Measurements from ENCODE around the gene TMX4.

The TMX4 gene

GRCh38 chr20:8012724-8013123 is 6.8 kb downstream of the TMX4 start:
- no peaks in the 10 kb centered on the region for H3F3A ChIP-seq (ENCODE audit: control insufficient read depth, insufficient read depth)
- H4K20me1 ChIP-seq (ENCODE audit: control insufficient read depth, insufficient read depth, low read depth, low read length), result no peaks in the 10 kb centered on the region

GRCh38 chr20:8008733-8009132 is 10.8 kb downstream of the TMX4 start:
- Histone ChIP-seq H3K27me3 (ENCODE audit: control insufficient read depth, low read length) (no peaks in the 10 kb centered on the region), H3K79me2 (ENCODE audit: control insufficient read depth, low read length) (peaks cover 29% of the 10 kb centered on the region), H3F3A (ENCODE audit: control insufficient read depth, insufficient read depth) (no peaks in the 10 kb centered on the region), H4K20me1 (ENCODE audit: control insufficient read depth, insufficient read depth, low read depth, low read length) (no peaks in the 10 kb centered on the region), H3K9me2 (replicated peaks; ENCODE audit: control insufficient read depth, low read length) (no peaks in the 10 kb centered on the region), H3K36me3 (ENCODE audit: control insufficient read depth, low read length) (peaks cover 20% of the 10 kb centered on the region), H3K9me3 (ENCODE audit: control insufficient read depth, insufficient read depth, low read length) (no peaks in the 10 kb centered on the region), H3K4me3 (ENCODE audit: low read length) (no peak overlapping the region), H3K27ac (ENCODE audit: low read depth, low read length) (no peak overlapping the region), H3K4me1 (ENCODE audit: control insufficient read depth, low read length) (peaks cover 14% of the 10 kb centered on the region), H3K4me2 (ENCODE audit: low read length) (no peak overlapping the region)
- TF ChIP-seq, protein P1, sequence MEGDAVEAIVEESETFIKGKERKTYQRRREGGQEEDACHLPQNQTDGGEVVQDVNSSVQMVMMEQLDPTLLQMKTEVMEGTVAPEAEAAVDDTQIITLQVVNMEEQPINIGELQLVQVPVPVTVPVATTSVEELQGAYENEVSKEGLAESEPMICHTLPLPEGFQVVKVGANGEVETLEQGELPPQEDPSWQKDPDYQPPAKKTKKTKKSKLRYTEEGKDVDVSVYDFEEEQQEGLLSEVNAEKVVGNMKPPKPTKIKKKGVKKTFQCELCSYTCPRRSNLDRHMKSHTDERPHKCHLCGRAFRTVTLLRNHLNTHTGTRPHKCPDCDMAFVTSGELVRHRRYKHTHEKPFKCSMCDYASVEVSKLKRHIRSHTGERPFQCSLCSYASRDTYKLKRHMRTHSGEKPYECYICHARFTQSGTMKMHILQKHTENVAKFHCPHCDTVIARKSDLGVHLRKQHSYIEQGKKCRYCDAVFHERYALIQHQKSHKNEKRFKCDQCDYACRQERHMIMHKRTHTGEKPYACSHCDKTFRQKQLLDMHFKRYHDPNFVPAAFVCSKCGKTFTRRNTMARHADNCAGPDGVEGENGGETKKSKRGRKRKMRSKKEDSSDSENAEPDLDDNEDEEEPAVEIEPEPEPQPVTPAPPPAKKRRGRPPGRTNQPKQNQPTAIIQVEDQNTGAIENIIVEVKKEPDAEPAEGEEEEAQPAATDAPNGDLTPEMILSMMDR (IDR thresholded peaks at IDR 0.05; ENCODE audit: low read depth, low read length, poor library complexity, severe bottlenecking), result no peak
- no peak for TF ChIP-seq EZH2phosphoT487 (IDR thresholded peaks at IDR 0.05; ENCODE audit: borderline replicate concordance, low read length)

More at GRCh38 chr20:8012724-8013123, 6.8 kb downstream of the TMX4 start:
- Histone ChIP-seq H3K9me2 (replicated peaks; ENCODE audit: control insufficient read depth, low read length) (no peaks in the 10 kb centered on the region), H3K27me3 (ENCODE audit: control insufficient read depth, low read length) (no peaks in the 10 kb centered on the region), H3K4me2 (ENCODE audit: low read length) (no peak overlapping the region), H3K9me3 (ENCODE audit: control insufficient read depth, insufficient read depth, low read length) (no peaks in the 10 kb centered on the region), H3K79me2 (ENCODE audit: control insufficient read depth, low read length) (peaks cover 68% of the 10 kb centered on the region), H3K36me3 (ENCODE audit: control insufficient read depth, low read length) (peaks cover 18% of the 10 kb centered on the region), H3K4me3 (ENCODE audit: low read length) (no peak overlapping the region), H3K4me1 (ENCODE audit: control insufficient read depth, low read length) (peaks cover 22% of the 10 kb centered on the region), H3K27ac (ENCODE audit: low read depth, low read length) (no peak overlapping the region)
- TF ChIP-seq EZH2phosphoT487 (IDR thresholded peaks at IDR 0.05; ENCODE audit: borderline replicate concordance, low read length), result no peak
- TF ChIP-seq, protein P1 (IDR thresholded peaks at IDR 0.05; ENCODE audit: low read depth, low read length, poor library complexity, severe bottlenecking), result no peak

DNA sequence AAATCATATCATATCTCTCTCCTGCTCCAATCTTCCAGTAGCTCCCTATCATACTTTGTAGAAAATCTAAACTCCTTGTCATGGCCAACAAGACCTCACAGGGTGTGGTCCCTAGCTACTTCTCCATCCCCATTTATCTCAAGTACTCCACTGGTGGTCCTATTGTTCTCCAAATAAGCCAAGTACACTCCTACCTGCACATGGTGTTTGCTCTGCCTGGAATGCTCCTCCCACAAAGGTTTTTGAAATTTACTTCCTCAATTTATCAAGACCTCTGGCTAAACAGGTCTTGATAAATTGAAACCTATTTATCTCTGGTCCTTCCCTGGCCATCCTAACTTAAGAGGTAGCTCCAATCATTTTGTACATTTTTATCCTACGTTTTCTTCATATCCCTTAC is 12.1 kb downstream of the TMX4 start:
- Histone ChIP-seq H3K27me3 (ENCODE audit: control insufficient read depth, low read length) (no peaks in the 10 kb centered on the region), H3K27ac (ENCODE audit: low read depth, low read length) (no peak overlapping the region), H3K9me2 (replicated peaks; ENCODE audit: control insufficient read depth, low read length) (no peaks in the 10 kb centered on the region), H3K36me3 (ENCODE audit: control insufficient read depth, low read length) (peaks cover 20% of the 10 kb centered on the region), H3K4me2 (ENCODE audit: low read length) (no peak overlapping the region), H3K79me2 (ENCODE audit: control insufficient read depth, low read length) (peaks cover 19% of the 10 kb centered on the region), H3F3A (ENCODE audit: control insufficient read depth, insufficient read depth) (no peaks in the 10 kb centered on the region), H4K20me1 (ENCODE audit: control insufficient read depth, insufficient read depth, low read depth, low read length) (no peaks in the 10 kb centered on the region), H3K4me1 (ENCODE audit: control insufficient read depth, low read length) (peaks cover 11% of the 10 kb centered on the region), H3K4me3 (ENCODE audit: low read length) (no peak overlapping the region), H3K9me3 (ENCODE audit: control insufficient read depth, insufficient read depth, low read length) (no peaks in the 10 kb centered on the region)
- no peak for TF ChIP-seq EZH2phosphoT487 (IDR thresholded peaks at IDR 0.05; ENCODE audit: borderline replicate concordance, low read length)
- TF ChIP-seq, protein P1 (IDR thresholded peaks at IDR 0.05; ENCODE audit: low read depth, low read length, poor library complexity, severe bottlenecking), result no peak
